Tibial nerve (tissue), 4 donors: Measurements from ENCODE around the gene C1RL. TPM values are rescaled to one million over a fixed set of nuclear protein-coding genes. Genes with fewer than 3 reads are reported as not detected.

Experiments
- DNase-seq, 2 donors: peaks; one replicate each; pipeline ENCODE4 v3.0.0-alpha.2; 2019; ENCODE audit warnings: low spot score in 2 of 2
- H3K27ac ChIP-seq, 4 donors: fragments of 200-600 bp; sonication (generic) in 3 of 4; one replicate each; pipeline ENCODE4 v1.5.1; 2017 to 2019; ENCODE audit warnings: mild to moderate bottlenecking in 1 of 4
- H3K27me3 ChIP-seq, 2 donors: fragments of 200-600 bp; sonication (generic) in 1 of 2; one replicate each; pipeline versions ENCODE4 v1.5.1 to v1.6.0; 2017 to 2019
- H3K36me3 ChIP-seq, 3 donors: fragments of 200-600 bp; sonication (generic); one replicate each; pipeline ENCODE4 v1.5.1; 2018 to 2019
- H3K4me1 ChIP-seq, 4 donors: fragments of 200-600 bp; sonication (generic) in 3 of 4; one replicate each; pipeline ENCODE4 v1.5.1; 2017 to 2019
- H3K4me3 ChIP-seq, 4 donors: fragments of 200-600 bp; sonication (generic) in 3 of 4; one replicate each; pipeline ENCODE4 v1.5.1; 2017 to 2019; ENCODE audit warnings: mild to moderate bottlenecking in 1 of 4, moderate library complexity in 1 of 4
- H3K9me3 ChIP-seq, 4 donors: fragments of 200-600 bp; sonication (generic) in 3 of 4; one replicate each; pipeline ENCODE4 v1.5.1; 2017 to 2019
- CTCF ChIP-seq, 5 experiments: fragments of 200-600 bp in 3 of 5; fragments of 450-650 bp in 2 of 5; sonication (generic) in 3 of 5; IDR thresholded peaks; one replicate each; pipeline ENCODE4 v1.5.1; 2016 to 2019; ENCODE audit warnings: antibody characterized with exemption in 5 of 5, mild to moderate bottlenecking in 3 of 5, moderate library complexity in 2 of 5
- EP300 ChIP-seq, 2 donors: sonication (generic); formaldehyde crosslinking; IDR thresholded peaks; one replicate each; pipeline ENCODE4 v1.6.1; 2017; ENCODE audit warnings: antibody characterized with exemption in 2 of 2, mild to moderate bottlenecking in 1 of 2
- POLR2A ChIP-seq, 2 donors: fragments of 450-650 bp; IDR thresholded peaks; one replicate each; pipeline ENCODE4 v1.6.1; 2017; ENCODE audit warnings: antibody characterized with exemption in 2 of 2, mild to moderate bottlenecking in 2 of 2, moderate library complexity in 2 of 2
- WGBS, 2 donors: methylation state at CpG; one replicate each; pipeline ENCODE4 v1.1.5; 2018; 5-methylcytosine and 5-hydroxymethylcytosine counted together
- total RNA-seq, 4 donors: library from RNA; depleted of rRNA; stranded (reverse); fragments of >200 nt; gene quantifications; one replicate each; pipeline ENCODE4 v1.1.0, GENCODE V29; 2016

The C1RL gene
- total RNA-seq, 4 donors from 2014 or later, result 125 to 214 (median 180) TPM

GRCh38 chr12:7079826-7080125 lies 29.2 kb downstream of the C1RL start:
- Histone ChIP-seq H3K27ac (peak overlapping the region in 2 of 4 donors; percentile 76 to 84), H3K4me3 (no peak overlapping the region), H3K4me1 (peaks cover 0 to 31% (median 8%) of the 10 kb centered on the region in 4 donors), H3K9me3 (no peaks in the 10 kb centered on the region), H3K36me3 (peaks cover 0 to 37% (median 0%) of the 10 kb centered on the region in 3 donors), H3K27me3 (no peaks in the 10 kb centered on the region)
- TF ChIP-seq EP300 (IDR thresholded peaks at IDR 0.05), result no peak
- TF ChIP-seq CTCF (IDR thresholded peaks at IDR 0.05), result no peak
- no peak for TF ChIP-seq POLR2A (IDR thresholded peaks at IDR 0.05)
- no peak for DNase-seq

GRCh38 chr12:7078163-7078562 lies 30.9 kb downstream of the C1RL start:
- no peaks in the 10 kb centered on the region for H3K9me3 ChIP-seq
- H3K27me3 ChIP-seq, result no peaks in the 10 kb centered on the region
- WGBS, 2 donors, result 64 to 68% methylated on average over 4 of the region's 4 CpGs
- H3K4me3 ChIP-seq, result no peak overlapping the region
- no peak for DNase-seq
- TF ChIP-seq EP300 (IDR thresholded peaks at IDR 0.05), result no peak
- TF ChIP-seq CTCF (IDR thresholded peaks at IDR 0.05), result no peak
- no peak for TF ChIP-seq POLR2A (IDR thresholded peaks at IDR 0.05)
- no peak overlapping the region for H3K27ac ChIP-seq
- peaks cover 0 to 31% (median 8%) of the 10 kb centered on the region in 4 donors for H3K4me1 ChIP-seq
- H3K36me3 ChIP-seq, result peaks cover 0 to 31% (median 0%) of the 10 kb centered on the region in 3 donors

- TF ChIP-seq EP300 (IDR thresholded peaks at IDR 0.05) (no peak), CTCF (IDR thresholded peaks at IDR 0.05) (no peak), POLR2A (IDR thresholded peaks at IDR 0.05) (no peak)
- Histone ChIP-seq H3K27ac (no peak overlapping the region), H3K9me3 (no peaks in the 10 kb centered on the region), H3K27me3 (no peaks in the 10 kb centered on the region), H3K36me3 (peaks cover 0 to 14% (median 0%) of the 10 kb centered on the region in 3 donors), H3K4me3 (no peak overlapping the region), H3K4me1 (peaks cover 0 to 30% (median 8%) of the 10 kb centered on the region in 4 donors)
- DNase-seq, result no peak
- 91 to 95% methylated on average over 4 of the region's 4 CpGs for WGBS, 2 donors
These were observed 32.5 kb downstream of the C1RL start for GRCh38 chr12:7076493-7076892.

GRCh38 chr12:7075939-7076338 lies 33.1 kb downstream of the C1RL start:
- DNase-seq, result no peak
- H3K4me3 ChIP-seq, result no peak overlapping the region
- no peaks in the 10 kb centered on the region for H3K27me3 ChIP-seq
- H3K9me3 ChIP-seq, result no peaks in the 10 kb centered on the region
- TF ChIP-seq CTCF (IDR thresholded peaks at IDR 0.05) (no peak), POLR2A (IDR thresholded peaks at IDR 0.05) (no peak), EP300 (IDR thresholded peaks at IDR 0.05) (no peak)
- WGBS, 2 donors, result 74% methylated on average over 3 of the region's 3 CpGs
- H3K27ac ChIP-seq, result no peak overlapping the region
- peaks cover 0 to 24% (median 8%) of the 10 kb centered on the region in 4 donors for H3K4me1 ChIP-seq
- H3K36me3 ChIP-seq, result peaks cover 0 to 9% (median 0%) of the 10 kb centered on the region in 3 donors

GRCh38 chr12:7075518-7075917 lies 33.5 kb downstream of the C1RL start:
- no peak overlapping the region for H3K27ac ChIP-seq
- no peak for DNase-seq
- no peaks in the 10 kb centered on the region for H3K9me3 ChIP-seq
- no peak overlapping the region for H3K4me3 ChIP-seq
- H3K4me1 ChIP-seq, result peaks cover 0 to 20% (median 5%) of the 10 kb centered on the region in 4 donors
- H3K27me3 ChIP-seq, result no peaks in the 10 kb centered on the region
- peaks cover 0 to 9% (median 0%) of the 10 kb centered on the region in 3 donors for H3K36me3 ChIP-seq
- TF ChIP-seq CTCF (IDR thresholded peaks at IDR 0.05) (no peak), EP300 (IDR thresholded peaks at IDR 0.05) (no peak), POLR2A (IDR thresholded peaks at IDR 0.05) (no peak)
- 70 to 72% methylated on average over 3 of the region's 3 CpGs for WGBS, 2 donors
